ENCODE measurements around the gene ESPL1.

The ESPL1 gene

GRCh38 chr12:53267999-53268629 is at the start of gene ESPL1:
TSS of gene ESPL1 (plus strand) at chr12:53268299. CDS start at chr12:53268767, 468 bp downstream.
- peak; percentile 33 to 63 for DNase-seq (ENCODE audit: low read depth in 2 of 2)

GRCh38 chr12:53218551-53219291 is 49.4 kb upstream of the ESPL1 start:
- DNase-seq (ENCODE audit: low read depth in 2 of 2): no peak

GRCh38 chr12:53219292-53219955 is 48.7 kb upstream of the ESPL1 start:
- no peak for DNase-seq (ENCODE audit: low read depth in 2 of 2)

- DNase-seq (ENCODE audit: low read depth in 2 of 2): no peak
Measured at GRCh38 chr12:53219956-53220693, 48.0 kb upstream of the ESPL1 start.

- DNase-seq (ENCODE audit: low read depth in 2 of 2): peak in 1 of 2 donors; percentile 57
Measured at GRCh38 chr12:53220694-53221202, 47.4 kb upstream of the ESPL1 start.

GRCh38 chr12:53221203-53222080 is 46.7 kb upstream of the ESPL1 start:
- DNase-seq (ENCODE audit: low read depth in 2 of 2): no peak

- DNase-seq (ENCODE audit: low read depth in 2 of 2): no peak
Measured at GRCh38 chr12:53222170-53222721, 45.9 kb upstream of the ESPL1 start.

GRCh38 chr12:53222806-53223261 is 45.3 kb upstream of the ESPL1 start:
- DNase-seq (ENCODE audit: low read depth in 2 of 2): no peak

GRCh38 chr12:53223389-53224060 is 44.6 kb upstream of the ESPL1 start:
- DNase-seq (ENCODE audit: low read depth in 2 of 2): no peak

- no peak for DNase-seq (ENCODE audit: low read depth in 2 of 2)
Measured at GRCh38 chr12:53224061-53224896, 43.8 kb upstream of the ESPL1 start.

GRCh38 chr12:53224897-53225634 is 43.0 kb upstream of the ESPL1 start:
- no peak for DNase-seq (ENCODE audit: low read depth in 2 of 2)

GRCh38 chr12:53225635-53226424 is 42.3 kb upstream of the ESPL1 start:
- no peak for DNase-seq (ENCODE audit: low read depth in 2 of 2)

- no peak for DNase-seq (ENCODE audit: low read depth in 2 of 2)
Measured at GRCh38 chr12:53226815-53227214, 41.3 kb upstream of the ESPL1 start.

- DNase-seq (ENCODE audit: low read depth in 2 of 2): no peak
Measured at GRCh38 chr12:53227341-53227740, 40.8 kb upstream of the ESPL1 start.

GRCh38 chr12:53227836-53228235 is 40.3 kb upstream of the ESPL1 start:
- no peak for DNase-seq (ENCODE audit: low read depth in 2 of 2)

- DNase-seq (ENCODE audit: low read depth in 2 of 2): no peak
Measured at GRCh38 chr12:53229454-53229853, 38.6 kb upstream of the ESPL1 start.

- DNase-seq (ENCODE audit: low read depth in 2 of 2): no peak
Measured at GRCh38 chr12:53230108-53230845, 37.8 kb upstream of the ESPL1 start.

All from stimulated activated CD4-positive, alpha-beta T cell treated with anti-CD3 and anti-CD28 coated beads, Interleukin-1b, Interleukin-23, amount 100 ng/mL, for 1 hour (primary cell).